HEK293 (cell line): ENCODE data around the gene DMD.

Source experiments
- ZNF621 ChIP-seq: fragments of 450-650 bp; formaldehyde crosslinking; IDR thresholded peaks from 2 replicates; pipeline ENCODE4 v1.5.1; 2017; ENCODE audit warnings: missing biosample characterization, missing genetic modification characterization
- TF ChIP-seq, protein P1 (sequence below): fragments of 450-650 bp; formaldehyde crosslinking; IDR thresholded peaks from 2 replicates; pipeline ENCODE4 v1.5.1; 2016; ENCODE audit warnings: missing biosample characterization, missing genetic modification characterization

DNA sequence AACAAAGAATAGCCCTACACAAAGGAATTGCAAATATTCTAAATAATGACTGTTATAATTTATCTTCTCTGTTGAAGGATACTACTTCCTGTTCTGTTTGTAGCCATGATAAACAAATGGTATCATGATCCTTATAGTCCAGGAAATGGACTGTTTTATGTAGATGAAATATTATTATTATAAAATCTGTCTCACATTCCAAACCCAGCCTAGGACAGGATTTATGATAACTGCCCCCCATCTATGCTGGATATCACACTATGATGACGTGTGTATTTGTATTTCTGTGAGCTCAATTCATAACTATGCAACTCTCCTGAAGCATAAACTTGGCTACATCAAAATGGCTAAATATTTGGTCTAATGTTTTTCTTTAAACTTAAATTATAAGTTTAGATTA lies 21.3 kb downstream of the DMD start:
- TF ChIP-seq ZNF621 (tag by site-specific recombination) = no peak
- TF ChIP-seq, protein P1, sequence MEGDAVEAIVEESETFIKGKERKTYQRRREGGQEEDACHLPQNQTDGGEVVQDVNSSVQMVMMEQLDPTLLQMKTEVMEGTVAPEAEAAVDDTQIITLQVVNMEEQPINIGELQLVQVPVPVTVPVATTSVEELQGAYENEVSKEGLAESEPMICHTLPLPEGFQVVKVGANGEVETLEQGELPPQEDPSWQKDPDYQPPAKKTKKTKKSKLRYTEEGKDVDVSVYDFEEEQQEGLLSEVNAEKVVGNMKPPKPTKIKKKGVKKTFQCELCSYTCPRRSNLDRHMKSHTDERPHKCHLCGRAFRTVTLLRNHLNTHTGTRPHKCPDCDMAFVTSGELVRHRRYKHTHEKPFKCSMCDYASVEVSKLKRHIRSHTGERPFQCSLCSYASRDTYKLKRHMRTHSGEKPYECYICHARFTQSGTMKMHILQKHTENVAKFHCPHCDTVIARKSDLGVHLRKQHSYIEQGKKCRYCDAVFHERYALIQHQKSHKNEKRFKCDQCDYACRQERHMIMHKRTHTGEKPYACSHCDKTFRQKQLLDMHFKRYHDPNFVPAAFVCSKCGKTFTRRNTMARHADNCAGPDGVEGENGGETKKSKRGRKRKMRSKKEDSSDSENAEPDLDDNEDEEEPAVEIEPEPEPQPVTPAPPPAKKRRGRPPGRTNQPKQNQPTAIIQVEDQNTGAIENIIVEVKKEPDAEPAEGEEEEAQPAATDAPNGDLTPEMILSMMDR = no peak
